Measurements from ENCODE around the gene PGM2. TPM values are rescaled to one million over a fixed set of nuclear protein-coding genes. Genes with fewer than 3 reads are reported as not detected.

Gene PGM2
- total RNA-seq, 4 donors from 2014 or later, result 52.7 to 83.9 (median 74.7) TPM

GRCh38 chr4:37902212-37902611 is 75.7 kb downstream of the PGM2 start:
- DNase-seq (ENCODE audit: low spot score in 2 of 2), result no peak
- 53 to 62% methylated on average over 7 of the region's 7 CpGs for WGBS, 2 donors
- no peak overlapping the region for H3K4me3 ChIP-seq (ENCODE audit: low read depth, poor library complexity, severe bottlenecking)
- intact Hi-C loops (cut with DNase I; ENCODE audit: low total_unique reads), result no loop called here
- no peak for TF ChIP-seq POLR2A (IDR thresholded peaks at IDR 0.05)
- TF ChIP-seq CTCF (IDR thresholded peaks at IDR 0.05), result no peak

GRCh38 chr4:37902738-37903693 is 76.5 kb downstream of the PGM2 start:
- 80 to 88% methylated on average over 9 of the region's 9 CpGs for WGBS, 2 donors
- no peak for DNase-seq (ENCODE audit: low spot score in 2 of 2)
- no peak overlapping the region for H3K4me3 ChIP-seq (ENCODE audit: low read depth, poor library complexity, severe bottlenecking)
- intact Hi-C loops (cut with DNase I; ENCODE audit: low total_unique reads), result no loop called here
- TF ChIP-seq POLR2A (IDR thresholded peaks at IDR 0.05), result no peak
- no peak for TF ChIP-seq CTCF (IDR thresholded peaks at IDR 0.05)

- TF ChIP-seq CTCF (IDR thresholded peaks at IDR 0.05), result no peak
- TF ChIP-seq POLR2A (IDR thresholded peaks at IDR 0.05), result no peak
- H3K4me3 ChIP-seq (ENCODE audit: low read depth, poor library complexity, severe bottlenecking), result no peak overlapping the region
- WGBS, 2 donors, result 71 to 74% methylated on average over 3 of the region's 3 CpGs
- intact Hi-C loops (cut with DNase I; ENCODE audit: low total_unique reads), result no loop called here
- DNase-seq (ENCODE audit: low spot score in 2 of 2), result no peak
Observed at GRCh38 chr4:37903901-37904300, 77.4 kb downstream of the PGM2 start.

GRCh38 chr4:37904824-37905223 is 78.3 kb downstream of the PGM2 start:
- intact Hi-C loops (cut with DNase I; ENCODE audit: low total_unique reads), result no loop called here
- TF ChIP-seq POLR2A (IDR thresholded peaks at IDR 0.05) (no peak), CTCF (IDR thresholded peaks at IDR 0.05) (no peak)
- 93 to 100% methylated on average over 3 of the region's 3 CpGs for WGBS, 2 donors
- DNase-seq (ENCODE audit: low spot score in 2 of 2), result no peak
- no peak overlapping the region for H3K4me3 ChIP-seq (ENCODE audit: low read depth, poor library complexity, severe bottlenecking)

- TF ChIP-seq CTCF (IDR thresholded peaks at IDR 0.05) (no peak), POLR2A (IDR thresholded peaks at IDR 0.05) (no peak)
- H3K4me3 ChIP-seq (ENCODE audit: low read depth, poor library complexity, severe bottlenecking), result no peak overlapping the region
- DNase-seq (ENCODE audit: low spot score in 2 of 2), result no peak
- intact Hi-C loops (cut with DNase I; ENCODE audit: low total_unique reads), result no loop called here
- 77 to 78% methylated on average over 7 of the region's 7 CpGs for WGBS, 2 donors
Observed at GRCh38 chr4:37905533-37906169, 79.2 kb downstream of the PGM2 start.
